Glomerular endothelial cell (primary cell): ENCODE measurements around the gene EPB41L3. TPM values are rescaled to one million over a fixed set of nuclear protein-coding genes. Genes with fewer than 3 reads are reported as not detected.
"Not testable (repeated sequence)": the region's sequence is repeated elsewhere in the genome, so short reads cannot be mapped to it uniquely, and the experiment has no call there.

Experiments
- DNase-seq: peaks from one replicate; pipeline ENCODE4 v3.0.0-alpha.2; 2011; ENCODE audit warnings: low read depth, low spot score; ENCODE audit errors: extremely low read depth
- total RNA-seq: library from RNA; depleted of rRNA; stranded (reverse); fragments of >200 nt; gene quantifications from 2 replicates; pipeline ENCODE4 v1.2.3, GENCODE V29; 2015

The EPB41L3 gene
- total RNA-seq, 1 donor from 2014 or later, result 60.6 TPM

DNA sequence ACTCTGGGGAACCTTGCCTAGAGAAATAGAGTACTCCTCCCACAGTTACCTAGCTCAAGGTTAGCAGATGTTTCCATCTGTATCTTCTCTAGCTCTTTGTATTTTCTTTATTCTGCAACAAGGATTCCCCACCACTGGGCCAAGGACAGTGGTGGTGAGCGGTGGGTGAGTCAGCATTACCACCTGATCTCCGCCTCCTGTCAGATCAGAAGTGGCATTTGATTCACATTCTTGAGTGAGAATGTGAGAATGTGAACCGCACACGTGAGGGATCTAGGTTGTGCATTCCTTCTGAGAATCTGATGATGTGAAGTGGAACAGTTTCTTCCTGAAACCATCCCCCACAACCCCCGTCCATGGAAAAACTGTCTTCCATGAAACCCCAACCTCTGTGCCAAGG, 9.0 kb downstream of the EPB41L3 start:
- DNase-seq, result no peak

DNA sequence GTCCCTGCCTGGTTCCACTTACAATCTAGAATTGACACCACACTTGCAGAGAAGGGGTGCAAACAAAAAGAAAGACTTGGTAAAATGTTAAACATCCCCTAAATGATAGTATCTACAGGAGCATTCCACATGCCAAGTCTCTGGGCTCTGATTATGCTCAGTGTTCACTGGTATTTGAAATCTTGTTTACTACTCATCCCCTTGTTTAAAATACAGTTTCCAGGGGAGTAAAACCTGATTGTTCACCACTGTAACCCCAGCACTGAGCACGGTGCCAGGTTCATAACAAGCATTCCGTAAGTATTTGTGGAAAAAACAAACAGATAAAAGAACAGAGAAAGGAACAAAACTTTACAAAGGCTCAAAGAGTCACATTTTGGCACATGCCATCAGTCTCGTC, 11.7 kb downstream of the EPB41L3 start:
- no peak for DNase-seq

DNA sequence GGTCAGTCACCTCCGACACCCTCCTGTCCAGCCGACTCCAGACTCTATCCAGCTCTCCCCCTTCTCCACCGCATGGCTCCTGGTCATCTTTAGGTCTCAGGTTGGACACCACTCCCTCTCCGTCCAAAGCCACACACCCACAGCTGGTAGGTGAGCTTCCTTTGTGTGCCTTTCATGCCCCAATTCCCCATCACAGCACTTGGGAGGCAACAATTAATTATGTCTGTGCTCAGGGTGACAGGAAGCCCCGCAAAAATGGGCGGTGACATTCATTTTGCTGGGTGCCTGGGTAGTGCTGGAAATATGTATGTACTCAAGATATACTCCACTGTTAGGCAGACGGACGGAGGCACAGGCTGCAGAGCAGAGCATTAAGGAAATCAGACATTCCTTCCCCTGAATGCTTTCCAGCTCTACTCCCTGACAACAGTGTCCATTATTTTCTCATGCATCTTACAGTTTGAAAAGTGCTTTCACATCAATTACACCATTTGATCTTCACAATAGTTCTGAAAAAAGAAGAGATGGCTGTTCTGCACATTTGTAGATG, 13.1 kb downstream of the EPB41L3 start:
- no peak for DNase-seq

DNA sequence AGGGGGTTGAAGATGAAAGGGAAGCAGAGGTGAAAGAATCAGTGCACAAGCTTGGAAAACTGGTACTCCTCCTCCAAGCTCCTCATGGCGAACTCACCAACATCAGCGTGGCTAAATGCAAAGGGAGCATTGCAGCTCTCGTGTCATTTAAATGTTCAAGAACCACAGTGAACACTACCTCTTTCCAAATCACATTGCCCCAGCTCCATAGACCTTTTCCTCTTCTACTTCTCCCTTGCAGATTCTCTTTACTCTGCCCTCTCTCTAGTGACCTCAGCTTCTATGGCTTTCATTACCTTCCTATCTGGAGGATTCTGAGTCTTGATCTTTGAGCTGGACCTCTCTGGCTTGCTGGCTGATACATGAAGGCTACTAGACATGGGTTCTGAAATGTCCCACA, 14.3 kb downstream of the EPB41L3 start:
- no peak for DNase-seq

DNA sequence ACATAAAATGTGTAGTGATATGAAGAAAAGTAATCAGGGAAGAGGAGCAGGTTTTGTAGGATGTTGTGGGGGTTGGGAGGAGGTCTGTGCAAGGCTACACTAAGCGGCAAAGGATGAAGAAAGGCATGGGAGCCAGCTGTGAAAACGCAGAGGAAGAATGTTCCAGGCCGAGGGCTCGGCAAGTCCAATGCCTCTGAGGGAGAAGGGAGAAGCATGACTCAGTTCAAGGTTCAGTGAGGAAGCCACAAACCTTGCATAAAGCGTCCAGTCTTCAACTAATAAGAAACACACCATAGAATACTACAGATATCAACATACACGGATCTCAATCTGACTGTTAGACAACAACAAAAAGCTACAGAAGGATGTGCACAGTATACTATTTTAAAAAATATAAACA, 16.2 kb downstream of the EPB41L3 start:
- no peak for DNase-seq

DNA sequence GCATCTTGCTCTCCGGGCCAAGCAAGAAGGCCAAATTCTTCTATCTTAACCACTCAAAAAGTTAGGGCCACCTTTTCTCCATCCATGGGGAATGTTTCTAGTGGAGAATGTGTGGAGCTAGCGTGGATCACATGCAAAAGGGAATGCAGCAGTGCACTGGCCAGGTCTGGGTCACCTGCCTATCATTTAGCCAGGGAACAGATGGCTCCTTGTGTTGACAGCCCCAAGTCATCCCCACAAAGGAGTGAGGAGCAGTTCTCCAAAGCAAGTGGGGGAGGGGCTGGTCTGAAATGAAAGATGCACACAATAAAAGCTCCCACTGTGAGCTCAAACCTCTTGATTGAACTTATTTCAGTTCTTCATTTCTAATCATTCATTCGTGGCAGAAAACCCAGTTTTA, 19.1 kb downstream of the EPB41L3 start:
- no peak for DNase-seq

DNA sequence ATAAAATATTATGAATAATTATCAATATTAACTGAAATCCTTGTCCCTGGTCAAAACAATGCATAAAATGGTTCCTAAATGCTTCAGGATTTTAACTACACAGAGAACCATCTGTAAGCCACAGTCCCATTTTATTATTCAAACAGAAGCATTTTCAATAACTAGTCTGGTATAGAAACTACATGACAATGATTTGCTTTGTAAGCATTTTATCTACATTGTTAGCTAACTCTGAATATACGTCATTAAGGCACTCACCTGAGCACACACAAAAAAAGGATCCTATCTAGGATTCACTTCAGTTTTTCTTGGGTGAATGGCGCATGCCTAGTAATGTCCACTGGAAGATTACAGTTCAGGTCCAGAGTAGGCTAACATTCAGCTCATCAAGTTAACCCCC, 22.8 kb downstream of the EPB41L3 start:
- DNase-seq, result no peak

DNA sequence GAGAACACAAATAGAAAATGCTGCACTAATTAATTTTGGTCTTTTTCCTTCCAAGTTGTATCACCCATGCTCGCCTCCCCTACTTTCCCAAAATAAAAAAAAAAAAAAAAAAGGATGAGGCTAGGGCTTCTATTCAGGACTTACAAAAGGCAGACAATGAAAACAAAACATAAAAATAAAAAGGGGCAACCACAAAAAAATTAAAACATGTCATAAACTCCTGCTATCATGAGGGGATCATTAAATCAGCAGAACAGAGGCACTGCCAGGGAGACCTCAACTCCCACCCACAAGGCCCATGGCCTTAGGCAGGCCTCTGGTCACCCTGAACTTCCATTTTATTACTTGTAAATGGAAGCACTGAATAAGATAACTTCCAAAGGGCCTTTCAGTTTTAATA, 23.3 kb downstream of the EPB41L3 start:
- DNase-seq, result no peak

DNA sequence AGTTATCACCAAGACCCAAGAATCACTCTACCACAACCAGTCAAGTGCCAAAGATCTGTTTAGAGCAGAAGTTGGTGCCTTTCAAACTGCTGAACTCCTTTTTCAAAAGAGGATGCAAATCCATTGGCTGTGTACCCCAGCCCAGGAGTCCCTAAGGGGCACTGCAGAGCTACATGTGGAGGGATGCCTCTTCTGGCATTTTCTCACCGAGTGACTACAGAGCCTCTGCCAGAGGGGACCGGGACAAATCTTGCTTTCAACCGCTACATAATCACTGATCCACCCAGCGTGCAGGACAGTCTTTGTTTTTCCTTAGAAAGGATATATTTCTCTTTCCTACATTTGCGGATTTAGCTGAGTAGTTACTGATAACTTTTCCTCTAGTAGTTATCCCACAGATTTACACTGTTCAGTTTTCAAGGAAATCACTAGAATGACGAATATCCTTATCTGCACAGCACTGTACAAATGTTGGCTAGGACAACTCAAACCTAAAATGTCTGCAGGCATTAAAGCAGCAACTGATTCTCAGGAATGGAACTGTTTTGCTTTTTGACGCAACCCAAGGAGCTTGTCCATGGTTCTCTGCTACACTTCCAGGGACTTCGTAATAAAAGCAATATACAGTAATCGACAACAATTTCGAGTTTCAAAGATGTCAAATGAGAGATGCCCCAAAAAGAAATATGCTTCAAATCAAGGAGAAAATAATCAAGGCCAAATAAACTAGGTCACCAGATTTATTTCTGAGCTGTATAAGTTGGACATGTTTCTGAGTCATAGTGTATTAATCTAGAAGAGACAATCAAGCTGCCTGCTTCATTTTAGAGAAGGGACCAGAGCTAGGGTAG, 24.1 kb downstream of the EPB41L3 start:
- no peak for DNase-seq

DNA sequence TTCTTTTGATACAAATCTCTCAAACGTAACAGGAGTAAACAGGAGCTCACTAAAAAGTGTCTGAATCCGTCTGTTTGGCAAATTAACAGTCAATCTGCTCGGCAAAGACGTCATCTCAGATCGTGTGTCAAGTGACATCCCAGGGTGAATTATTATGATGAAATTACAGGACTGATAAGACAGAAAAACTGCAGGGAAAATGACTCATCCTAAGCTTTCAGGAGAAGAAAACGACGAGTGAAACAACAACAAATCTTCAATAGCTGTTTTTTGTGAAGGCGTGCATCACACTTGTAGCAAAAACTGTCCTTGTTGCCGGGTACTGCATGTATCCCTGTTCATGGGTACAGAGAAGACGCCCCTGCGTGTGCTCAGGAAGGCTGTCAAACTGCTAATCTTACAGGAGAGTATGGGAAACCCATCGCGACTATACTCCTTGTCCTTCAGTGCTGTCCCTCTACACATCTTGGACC, 24.9 kb downstream of the EPB41L3 start:
- DNase-seq, result no peak

DNA sequence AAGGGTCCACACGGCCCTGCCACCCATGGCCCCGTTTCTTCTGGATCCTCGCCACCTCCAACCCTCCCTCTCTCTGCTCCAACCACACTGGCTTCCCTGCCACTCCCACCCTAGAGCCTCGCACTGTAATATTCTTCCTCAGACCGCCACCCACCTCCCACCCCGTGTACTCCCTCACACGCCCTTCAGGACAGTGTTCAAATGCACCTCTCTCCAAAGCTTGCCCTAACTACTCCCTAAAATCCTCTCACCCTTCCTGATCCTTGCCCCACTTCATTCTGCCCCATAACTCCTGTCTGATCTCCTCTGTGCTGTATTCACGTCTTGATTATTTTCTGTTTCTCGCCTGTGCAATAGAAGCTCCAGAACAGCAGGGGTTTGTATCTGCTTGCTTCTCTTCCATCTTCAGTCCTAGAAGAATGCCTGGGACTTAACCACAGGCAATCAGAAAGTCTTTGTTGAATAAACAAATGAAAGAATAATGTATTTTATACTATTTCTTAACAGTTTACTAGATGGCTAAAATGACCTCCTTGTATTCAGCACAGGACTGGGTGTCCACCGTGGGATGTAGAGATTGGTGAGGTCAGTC, 25.5 kb downstream of the EPB41L3 start:
- no peak for DNase-seq

DNA sequence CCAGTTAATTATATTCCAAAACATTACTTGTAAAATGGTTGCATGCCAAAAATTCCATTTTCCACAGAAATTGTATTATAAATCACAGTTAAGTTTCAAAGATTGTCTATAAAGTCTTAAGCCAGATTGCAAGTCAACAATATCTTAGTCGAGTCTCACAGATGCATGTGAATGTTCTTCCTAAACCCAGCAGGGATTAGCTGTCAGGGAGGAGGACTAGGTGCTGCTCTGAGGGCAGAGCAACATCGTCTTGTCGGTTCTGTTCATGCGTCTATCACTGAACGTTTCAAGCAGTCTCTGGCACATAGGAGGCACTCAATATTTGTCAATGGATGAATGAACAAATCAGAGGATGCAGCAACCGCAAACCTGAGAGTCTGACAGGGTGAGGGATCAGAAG, 27.0 kb downstream of the EPB41L3 start:
- DNase-seq, result no peak

DNA sequence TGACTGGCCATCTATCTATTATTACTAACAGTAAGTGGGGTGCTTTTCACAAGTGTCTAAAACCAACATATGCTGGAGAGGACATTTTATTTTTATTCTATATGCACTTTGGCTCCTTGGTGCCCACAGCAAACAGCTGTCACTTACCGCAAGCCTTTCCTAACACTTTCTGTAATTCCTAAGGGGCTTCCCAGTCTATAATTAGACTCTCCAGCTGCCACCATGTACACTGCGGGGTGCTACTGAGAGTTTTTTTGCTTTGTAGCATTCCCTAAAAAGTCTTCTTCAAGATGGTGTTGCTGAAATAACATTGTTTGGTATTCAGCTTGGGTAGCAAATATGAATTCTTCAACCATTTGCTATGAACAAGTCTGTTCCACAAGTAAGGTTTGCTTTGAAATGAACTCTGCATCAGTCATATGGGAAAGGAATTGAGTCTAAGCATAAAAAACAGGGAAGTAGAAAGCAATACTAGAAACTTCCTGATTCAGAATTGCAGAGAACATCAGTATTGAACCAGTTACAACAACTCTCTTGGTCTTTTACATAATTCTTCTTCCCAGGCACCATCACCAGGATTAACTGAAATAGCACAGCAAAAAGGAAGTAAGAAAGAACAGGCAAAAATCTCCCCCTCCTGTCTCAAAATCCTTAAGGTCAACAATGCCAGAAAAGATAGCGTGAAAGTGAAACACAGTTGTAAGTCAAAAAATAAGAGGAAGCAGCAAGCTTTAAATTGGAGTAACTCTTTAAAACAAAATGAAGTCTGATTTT, 28.6 kb downstream of the EPB41L3 start:
- DNase-seq, result no peak

DNA sequence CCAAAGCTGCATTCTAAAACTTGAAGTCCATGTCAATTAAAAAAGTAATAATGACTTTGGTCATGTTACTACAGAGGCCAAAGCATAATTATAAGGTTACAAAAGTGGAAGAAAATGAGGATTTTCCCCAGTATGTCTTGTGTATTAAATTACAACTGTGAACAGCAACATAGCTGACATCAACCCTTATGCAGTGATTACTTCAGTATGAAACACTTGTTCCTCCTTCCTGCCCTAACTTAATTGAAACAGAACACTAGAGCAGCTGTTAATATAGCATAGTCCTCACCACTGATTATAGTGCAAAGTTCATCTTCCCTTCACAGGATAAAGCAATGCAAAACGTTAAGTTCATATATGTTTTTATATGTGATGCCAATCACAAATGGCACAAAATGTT, 29.9 kb downstream of the EPB41L3 start:
- DNase-seq, result no peak

DNA sequence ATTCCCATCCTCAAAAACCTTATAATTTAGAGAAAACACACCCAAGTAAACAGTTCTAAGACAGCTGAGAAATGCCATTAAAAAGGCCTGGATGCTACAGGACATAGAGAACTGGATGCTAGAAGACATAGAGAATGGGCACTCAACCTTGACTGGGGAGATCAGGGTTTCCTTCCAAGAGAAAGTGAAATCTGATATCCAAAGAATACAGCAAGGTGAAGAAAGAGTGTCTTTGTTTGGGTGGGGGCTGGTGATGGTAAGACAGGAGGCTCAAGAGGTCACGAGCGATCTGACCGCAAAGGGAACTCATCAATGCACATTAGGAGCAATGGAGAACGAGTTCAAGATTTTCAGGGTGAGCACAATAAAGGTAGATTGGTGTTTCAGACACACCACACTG, 31.6 kb downstream of the EPB41L3 start:
- DNase-seq, result no peak

DNA sequence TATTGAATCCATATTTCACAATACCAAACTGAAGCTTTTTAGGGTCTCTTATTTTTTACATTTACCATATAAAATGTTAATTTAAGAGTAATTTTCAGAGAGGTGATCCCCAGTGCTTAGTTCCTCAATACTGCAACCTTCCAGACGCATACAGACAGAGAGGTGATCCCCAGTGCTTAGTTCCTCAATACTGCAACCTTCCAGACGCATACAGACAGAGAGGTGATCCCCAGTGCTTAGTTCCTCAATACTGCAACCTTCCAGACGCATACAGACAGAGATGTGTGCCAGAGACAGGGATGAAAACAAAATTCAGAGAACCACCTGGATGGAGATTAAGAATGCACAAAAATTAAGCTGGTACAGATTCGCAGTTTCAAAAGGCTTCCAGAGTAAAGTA, 32.3 kb downstream of the EPB41L3 start:
- not testable (repeated sequence) for DNase-seq

DNA sequence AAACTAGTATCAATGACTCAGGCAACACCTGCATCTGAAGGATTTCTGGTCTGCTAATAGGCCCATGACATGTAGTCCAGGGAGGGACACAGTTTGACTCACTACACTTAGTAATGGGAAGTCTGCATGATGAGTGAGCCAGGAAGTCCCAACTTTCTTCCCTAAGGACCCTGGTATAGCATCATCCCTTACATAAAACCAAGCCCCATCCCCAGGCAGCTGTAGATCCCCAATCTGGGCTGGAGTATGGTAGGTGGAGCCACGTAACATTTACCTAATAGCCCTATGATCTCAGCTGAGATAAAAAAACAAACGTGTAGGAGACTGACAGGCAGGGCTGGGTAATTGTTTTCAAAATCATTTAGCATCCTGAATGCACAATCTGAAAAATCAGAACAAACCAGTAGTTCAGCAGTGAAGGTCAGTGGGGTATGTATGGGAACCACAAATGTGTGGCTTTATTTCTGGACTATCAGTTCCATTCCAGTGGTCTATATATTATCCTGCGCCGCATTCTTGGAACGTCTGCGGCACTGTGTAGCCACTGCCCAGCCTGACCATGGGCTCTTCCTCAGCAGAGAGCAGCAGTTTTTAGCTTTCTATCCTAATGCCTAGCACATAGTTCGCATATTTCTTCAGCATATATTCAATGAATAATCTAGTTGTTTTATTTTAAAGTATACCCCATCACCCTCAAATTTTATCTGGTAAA, 33.5 kb downstream of the EPB41L3 start:
- DNase-seq, result no peak

DNA sequence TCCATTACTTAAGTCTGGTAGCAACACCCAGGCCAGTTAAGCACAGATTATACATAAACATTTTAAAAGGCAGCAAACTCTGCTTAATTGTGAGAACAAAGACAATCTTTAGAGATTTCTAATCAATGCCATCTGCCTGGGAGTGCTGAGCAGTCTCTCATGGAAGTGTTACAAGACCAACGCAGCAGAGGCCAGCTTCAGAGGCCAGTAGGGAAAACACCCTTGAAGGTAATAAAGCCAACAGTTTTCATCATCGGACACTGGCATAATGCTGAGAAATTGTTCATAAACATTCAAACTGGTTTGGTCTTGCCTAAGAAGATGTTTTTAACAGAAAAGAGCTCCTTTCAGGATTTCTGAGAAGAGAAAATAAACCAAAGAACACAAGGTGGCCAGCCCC, 35.0 kb downstream of the EPB41L3 start:
- no peak for DNase-seq

DNA sequence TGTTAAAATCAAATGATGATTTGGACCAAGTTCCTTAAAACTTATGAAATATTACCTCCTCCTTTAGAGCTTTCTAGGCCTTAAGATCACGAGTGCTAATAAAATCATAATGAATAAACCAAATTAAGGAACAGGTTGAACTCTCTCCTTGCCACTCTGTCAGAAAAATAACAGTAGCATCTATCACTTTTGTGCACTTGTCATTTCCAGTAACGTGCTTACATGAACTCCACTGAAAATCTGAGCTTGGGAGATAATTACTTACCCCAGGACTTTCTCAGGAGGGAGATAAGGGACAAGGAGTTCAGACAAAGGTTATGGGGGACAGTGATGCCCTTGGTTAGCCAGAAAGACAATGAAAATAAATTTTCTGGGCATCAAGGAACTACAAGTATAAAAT, 36.0 kb downstream of the EPB41L3 start:
- no peak for DNase-seq

DNA sequence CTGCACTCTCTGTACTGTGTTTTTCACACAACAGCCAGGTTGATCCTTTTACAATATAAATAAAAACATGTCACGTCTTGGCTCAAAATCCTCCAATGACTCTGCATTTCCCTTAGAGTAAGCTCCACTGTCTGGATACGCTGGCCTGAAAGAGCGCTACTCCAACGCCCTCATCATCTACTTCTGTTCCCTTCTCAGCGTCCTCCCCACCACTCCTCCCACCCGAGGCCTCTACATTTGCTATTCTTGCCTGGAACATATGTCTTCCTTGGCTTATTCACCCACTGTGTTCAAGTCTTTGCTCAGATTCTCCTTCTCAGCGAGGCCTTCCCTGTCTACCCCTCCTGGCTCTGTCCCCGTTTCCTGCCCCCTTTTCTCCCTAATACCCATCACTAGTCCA, 37.6 kb downstream of the EPB41L3 start:
- no peak for DNase-seq

DNA sequence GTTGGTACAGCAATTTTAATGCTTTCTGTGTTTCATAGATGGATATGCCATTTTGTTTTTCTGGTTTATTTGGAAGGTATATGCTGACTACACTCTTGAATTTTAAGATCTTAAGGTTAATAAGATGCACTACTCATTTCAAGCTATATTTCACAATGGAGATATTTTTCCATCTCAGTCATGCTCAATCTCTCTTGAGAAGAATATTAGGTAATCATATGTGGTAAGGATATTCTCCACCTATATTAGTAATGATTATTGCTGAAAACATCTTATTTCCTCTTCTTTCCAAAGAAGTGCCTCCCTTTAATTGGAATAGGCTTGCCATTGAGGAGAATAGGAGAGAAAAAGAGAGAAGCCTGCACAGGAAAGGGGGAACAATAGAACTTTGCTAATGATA, 40.1 kb downstream of the EPB41L3 start:
- no peak for DNase-seq
